ENCODE measurements around the gene TAF4.
"Not testable (repeated sequence)": the region's sequence is repeated elsewhere in the genome, so short reads cannot be mapped to it uniquely, and the experiment has no call there.

TAF4 gene

DNA sequence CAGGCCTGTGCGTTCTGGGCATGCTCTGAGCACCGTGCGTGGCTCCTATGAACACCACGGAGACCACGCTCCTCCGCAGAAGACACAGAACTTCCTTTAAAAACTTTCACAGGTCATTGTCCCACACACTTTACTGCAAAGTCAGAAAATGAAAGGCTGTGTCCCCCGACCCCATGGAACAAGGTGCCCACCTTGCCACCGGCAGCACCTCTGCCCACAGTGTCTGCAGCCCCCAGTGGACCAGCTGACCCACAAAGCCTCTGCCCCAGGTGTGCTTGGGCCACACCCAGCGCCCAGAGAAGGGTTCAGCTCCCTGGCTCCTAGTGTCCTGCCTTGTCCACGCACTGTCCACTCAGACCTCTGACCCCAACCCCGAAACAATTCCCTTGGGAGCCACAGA, 8.7 kb downstream of the TAF4 start:
- no peak for DNase-seq

DNA sequence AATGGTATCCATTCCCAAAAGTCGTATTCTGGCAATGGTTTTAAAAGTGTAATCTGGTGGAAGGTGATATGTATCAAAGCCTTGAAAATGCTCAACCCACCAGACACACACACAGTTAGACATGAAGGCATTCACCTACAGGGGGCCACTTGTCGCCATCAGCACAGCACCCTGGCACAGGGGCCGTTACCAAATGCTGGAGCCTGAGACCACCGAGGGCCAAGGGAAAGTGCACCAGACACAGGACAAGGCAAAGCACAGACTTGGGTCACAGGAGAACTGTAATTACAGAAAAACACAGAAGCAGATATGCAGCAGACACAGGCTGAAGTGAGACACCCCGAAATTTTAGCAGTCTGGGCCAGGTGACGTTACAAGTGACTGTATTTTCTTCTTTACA, 9.3 kb downstream of the TAF4 start:
- no peak for DNase-seq

GRCh38 chr20:62055862-62056115, 9.9 kb downstream of the TAF4 start:
- not testable (repeated sequence) for DNase-seq

- no peak for DNase-seq
Observed at GRCh38 chr20:62055106-62055861, 10.4 kb downstream of the TAF4 start.

GRCh38 chr20:62054451-62054953, 11.2 kb downstream of the TAF4 start:
- no peak for DNase-seq

DNA sequence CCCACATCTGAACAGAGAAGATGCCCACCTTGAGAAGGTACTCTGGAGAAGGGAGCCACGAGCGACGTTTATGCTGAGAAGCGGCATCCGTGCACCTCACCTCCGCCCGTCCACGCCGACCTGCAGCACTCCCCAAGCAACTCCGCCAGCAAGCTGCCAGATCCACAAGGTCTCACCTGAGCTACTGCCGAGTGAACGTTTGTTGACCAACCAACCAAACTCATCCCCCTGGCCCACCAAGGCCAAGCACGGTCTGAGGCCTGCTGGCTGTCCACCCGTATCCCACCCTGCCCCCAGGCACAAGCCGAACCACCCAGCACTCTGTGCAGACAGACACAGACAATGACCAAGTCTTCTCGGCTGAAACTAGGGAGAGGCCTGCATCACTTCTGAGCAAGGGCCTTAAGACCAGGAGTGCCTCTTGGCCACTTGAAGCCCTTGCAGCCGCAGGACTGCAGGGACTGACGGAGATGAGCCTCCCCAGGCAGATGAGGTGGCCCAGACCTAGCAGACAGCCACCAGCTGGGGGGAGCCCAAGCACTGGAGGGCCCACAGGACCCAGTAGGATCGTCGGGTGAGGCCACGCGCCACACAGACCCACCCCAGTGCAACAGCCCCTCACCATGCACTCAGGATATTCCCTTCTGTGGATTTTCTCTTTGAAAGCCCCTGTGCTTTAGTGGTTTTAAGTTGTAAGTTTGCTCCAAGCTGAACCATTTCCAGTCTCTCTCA, 12.1 kb downstream of the TAF4 start:
- no peak for DNase-seq

DNA sequence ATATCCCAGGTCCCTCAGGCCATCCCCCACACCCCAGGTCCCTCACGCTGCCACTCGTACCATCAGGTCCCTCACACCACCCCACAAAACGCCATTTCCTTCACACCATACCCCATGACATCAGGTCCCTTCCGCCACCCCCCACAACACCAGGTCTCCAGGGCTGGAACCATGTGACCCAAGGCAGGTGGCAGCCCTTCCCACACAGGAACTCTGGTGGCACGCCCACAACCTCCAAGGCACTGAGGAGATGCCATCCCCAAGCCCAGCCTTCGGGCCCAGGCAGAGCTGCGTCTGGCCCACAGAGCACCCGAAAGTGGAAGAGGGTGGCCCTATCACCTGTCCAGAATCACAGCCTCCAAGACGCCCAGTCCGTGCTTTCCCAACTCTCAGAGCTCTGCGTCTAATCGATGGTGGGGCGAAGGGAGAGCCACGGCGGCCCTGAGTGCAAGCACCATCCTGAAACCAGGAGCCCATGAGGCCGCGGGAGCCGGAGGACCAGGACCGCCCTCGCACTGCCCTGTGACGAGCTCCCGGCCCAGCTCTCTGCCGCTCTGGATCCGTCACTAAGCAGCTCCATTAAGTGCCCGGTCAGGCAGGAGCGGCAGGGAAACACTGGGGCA, 12.7 kb downstream of the TAF4 start:
- DNase-seq = no peak

DNA sequence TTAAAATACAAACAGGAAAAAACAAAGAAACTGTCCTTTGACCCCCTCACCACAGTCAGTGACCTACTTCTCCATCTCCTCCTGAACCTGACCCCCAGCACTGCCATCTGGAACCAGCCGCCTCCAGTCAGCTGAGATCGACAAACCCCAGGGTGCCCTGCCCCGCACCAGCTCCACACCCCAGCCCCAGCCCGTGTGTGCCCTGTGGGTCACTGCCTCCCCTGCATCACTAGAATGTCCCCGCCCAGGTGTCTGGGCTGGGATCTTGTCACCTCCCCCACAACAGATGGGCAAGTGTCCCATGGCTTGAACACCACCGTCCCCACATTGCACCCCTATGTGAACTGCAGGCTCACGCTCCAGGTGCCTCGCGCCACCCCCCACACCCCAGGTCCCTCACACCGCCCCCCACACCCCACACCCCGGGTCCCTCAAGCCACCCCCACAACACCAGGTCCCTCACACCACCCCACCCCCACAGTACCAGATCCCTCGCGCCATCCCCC, 13.3 kb downstream of the TAF4 start:
- no peak for DNase-seq

DNA sequence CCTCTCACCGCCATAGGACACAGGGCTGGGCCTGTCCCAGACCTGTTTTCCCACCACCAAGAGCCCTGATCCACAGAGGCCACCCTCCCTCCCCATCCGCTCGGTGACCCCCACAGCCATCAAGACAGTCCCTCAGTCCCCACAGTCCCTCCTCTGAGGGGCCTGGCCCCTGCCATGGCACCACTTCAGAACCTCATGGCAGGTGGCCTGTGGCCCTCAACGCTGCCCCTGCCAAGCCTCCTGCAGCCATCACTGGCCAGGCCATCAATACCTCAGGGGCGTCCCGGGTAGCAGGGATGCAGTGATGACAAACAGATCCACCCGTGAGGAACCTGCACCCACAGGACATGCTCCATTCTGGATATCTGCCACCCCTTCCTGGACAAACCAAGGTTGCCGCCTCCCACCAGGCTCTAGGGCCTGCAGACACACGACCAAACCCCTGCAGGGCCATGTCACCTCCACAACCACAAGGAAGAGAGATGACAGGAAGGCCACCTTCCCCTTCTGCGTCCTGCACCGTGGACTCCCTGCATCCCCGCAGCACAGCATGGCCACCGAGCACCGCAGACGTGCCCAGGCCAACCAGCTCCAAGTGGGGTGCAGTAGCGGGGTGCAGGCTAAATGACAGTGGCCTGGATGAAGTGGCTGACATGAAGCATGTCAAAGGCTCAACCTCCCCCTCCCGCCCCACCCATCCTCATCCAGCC, 14.0 kb downstream of the TAF4 start:
- DNase-seq = no peak

DNA sequence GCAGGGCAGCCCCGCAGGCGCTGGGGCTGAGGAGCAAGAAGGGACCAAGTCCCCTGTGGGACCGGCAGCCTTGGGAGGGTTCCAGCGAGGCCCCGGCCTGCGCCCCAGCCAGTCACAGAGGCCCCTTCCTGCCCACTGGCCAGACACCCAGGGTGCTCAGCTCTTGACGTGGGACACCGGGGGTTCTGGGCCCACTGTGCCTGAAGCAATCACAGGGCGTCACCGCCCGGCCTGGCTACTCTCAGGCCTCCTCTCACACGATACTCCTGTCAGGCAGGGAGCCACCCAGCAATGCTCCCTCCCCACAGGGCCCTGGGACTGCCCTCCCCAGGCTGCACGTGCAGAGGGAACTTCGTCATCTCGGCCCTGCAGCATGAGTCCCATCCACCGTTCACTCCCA, 14.5 kb downstream of the TAF4 start:
- no peak for DNase-seq

DNA sequence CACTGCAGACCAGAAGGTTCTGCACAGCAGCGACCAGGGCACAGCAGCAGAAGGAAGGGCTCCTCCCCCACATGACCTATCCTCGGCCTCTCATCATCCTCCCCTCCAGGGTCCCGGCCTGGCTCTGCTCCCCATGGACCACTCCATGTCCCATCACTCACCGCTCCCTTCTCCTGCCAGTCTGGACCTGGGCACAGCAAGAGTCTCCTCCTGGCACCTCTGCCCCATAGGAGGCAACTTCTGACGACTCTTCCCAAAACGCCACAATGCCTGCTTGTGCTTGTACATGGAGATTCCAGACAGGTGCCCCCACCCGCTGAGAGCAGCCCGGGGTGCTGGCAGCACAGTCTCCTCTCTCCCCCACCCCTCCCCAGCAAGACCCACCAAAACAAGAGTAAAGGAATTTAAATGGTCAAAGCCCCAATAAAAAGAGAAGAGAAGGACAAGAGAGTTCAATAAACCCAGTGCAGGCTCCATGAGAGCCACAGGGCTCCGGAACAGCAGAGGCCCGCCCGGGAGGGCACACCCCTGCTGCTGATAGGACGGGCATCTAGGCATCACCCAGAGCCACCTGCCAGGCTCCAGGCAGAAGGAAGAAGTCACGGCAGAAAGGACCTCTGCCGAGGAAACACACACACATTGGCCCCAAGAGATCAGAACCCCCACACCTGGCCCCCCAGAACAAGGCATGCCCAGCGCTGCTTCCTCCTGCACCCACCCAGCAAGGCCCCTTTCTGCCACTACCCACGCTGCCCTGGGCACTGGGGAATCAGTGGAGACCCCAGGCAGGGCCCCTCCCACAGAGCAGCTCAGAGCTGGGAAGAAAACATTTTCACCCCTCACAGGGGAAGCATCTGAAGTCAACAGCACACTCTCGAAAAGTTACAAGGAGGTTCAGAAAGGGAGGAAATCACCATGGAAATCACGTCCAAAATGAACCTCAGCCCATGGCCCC, 15.2 kb downstream of the TAF4 start:
- no peak for DNase-seq

GRCh38 chr20:62049342-62050165, 16.1 kb downstream of the TAF4 start:
- no peak for DNase-seq

DNA sequence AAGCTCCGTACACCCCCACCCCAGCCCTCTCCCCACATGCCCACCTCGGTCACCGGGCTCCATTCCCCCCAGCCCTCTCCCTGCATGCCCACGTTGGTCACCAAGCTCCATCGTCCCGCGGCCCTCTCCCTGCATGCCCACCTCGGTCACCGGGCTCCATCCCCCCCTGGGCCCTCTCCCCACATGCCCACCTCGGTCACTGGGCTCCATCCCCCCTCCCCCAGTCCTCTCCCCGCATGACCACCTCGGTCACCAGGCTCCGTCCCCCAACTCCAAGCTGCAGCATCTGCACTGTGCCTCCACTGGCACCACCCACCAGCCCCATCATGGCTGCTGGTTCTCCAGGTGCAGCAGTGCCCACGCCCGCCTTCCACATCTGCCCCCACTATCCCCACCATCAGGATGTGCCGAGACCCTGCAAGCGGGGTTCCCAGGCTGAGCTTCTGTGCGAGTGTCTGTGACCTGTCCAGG, 16.8 kb downstream of the TAF4 start:
- no peak for DNase-seq

GRCh38 chr20:62048346-62048761, 17.3 kb downstream of the TAF4 start:
- DNase-seq = no peak

DNA sequence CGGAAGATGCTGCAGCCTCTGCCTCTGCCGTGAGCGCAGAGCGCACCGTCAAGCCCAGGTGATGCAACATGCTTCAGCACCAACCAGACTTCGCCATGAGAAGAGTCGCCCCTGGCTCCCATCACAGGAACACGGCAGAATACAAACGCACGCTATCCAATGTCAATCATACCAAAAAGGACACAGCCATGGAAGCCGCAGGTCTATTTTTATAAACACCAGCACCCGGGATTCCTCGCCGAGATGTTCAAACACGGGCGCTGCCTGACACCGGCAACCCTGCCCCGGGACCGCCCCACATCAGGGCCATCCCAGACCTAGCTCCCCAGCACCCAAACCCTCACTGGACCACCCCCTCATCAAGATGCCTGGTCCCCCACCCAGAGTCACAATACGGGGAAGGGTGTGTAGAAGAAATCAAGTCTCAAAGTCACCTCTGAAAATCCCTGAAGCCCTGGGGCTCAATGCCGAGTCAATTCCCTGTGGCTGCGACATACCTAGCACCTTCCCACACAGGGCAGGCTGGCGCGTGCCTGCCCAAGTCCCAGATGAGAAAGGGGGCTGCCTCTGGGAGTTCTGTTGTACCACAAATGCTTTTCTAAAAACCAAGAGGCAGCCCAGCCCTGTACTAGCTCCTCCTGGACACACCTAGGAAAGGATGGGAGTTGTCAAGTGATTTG, 17.9 kb downstream of the TAF4 start:
- no peak for DNase-seq

DNA sequence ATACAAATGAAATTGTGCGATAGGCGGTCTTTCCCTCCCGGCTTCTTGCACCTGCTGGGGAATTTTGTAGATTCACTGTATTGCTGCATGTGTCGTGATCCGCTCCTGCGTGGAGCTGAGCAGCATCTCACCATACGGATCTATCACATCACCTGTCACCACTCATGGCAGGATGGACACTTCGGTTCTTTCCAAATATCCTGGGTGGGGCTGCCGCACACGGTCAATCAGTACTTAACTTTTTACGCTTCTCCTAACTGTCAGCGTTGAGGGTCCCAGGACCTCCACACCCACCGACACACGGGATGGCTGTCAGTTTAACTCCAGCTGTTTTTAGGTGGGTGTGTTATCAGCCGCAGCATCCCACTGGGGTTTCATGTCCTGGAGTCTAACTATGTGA, 19.2 kb downstream of the TAF4 start:
- DNase-seq = no peak

- no peak for DNase-seq
Observed at GRCh38 chr20:62045529-62046285, 20.0 kb downstream of the TAF4 start.

DNA sequence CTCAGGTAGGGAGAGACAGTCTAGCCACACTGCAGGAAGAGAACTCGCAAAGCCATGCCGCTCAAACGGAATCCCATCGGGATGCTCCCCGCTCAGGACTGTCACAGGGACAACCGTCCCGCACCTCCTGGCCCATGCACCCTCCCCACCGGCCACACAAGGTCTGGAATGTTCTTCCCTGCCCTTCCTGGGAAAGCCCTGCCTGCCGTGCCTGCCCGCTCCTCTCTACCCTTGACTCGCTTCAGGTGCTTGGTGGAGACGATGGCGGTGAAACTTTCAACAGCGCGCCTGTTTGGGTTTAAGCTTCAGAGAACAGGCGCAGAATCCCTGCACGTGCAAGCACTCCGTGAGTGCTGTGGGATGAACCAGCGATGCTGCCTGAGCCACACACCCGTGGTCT, 20.6 kb downstream of the TAF4 start:
- no peak for DNase-seq

DNA sequence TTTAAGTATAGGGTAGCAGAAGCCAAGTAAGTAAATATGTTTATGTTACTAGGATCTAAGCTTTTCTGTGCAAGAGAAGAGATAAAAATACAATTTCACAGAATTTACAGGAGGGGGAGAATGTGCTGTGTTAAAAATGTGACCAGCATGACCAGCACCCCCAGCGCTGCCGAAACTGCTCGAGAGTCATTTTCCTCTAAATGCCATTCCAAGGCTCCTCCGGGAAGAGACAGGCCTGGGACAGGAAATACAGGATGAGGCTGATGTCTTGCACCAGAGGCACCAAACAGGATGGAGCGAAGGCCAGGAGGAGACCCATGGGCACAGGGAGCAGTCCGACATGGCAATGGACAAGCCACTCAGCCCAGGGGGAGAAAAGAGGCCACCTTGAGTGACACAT, 21.1 kb downstream of the TAF4 start:
- no peak for DNase-seq

Data from activated CD4-positive, alpha-beta T cell treated with anti-CD3 and anti-CD28 coated beads, Interleukin-2, amount 50 U/mL, for 4 hours (primary cell).